B cell (primary cell): ENCODE data around the gene SFXN5. TPM values are rescaled to one million over a fixed set of nuclear protein-coding genes. Genes with fewer than 3 reads are reported as not detected.

ENCODE experiments used
- ATAC-seq: fragments of 200-7000 bp; cut with Tn5 transposase; one replicate; pipeline ENCODE4 v1.10.0; 2021; ENCODE audit warnings: low read depth, mild to moderate bottlenecking, moderate number of reproducible peaks, moderate library complexity
- CTCF ChIA-PET: fragments of 350-600 bp; sonication (Branson Sonifier 250); formaldehyde crosslinking; loops from one replicate; lab custom pipeline; 2021; ENCODE audit warnings: antibody characterized with exemption, inconsistent platforms; lab: Charles Lee
- POLR2A ChIA-PET: fragments of 350-600 bp; sonication (Branson Sonifier 250); formaldehyde crosslinking; loops from one replicate; lab custom pipeline; 2021; ENCODE audit warnings: antibody characterized with exemption; lab: Charles Lee
- DNase-seq: peaks from one replicate; pipeline ENCODE4 v3.0.0; 2013
- H2AFZ ChIP-seq: 2 replicates; pipeline ENCODE4 v1.6.1; 2012; ENCODE audit warnings: mild to moderate bottlenecking, low read depth, low read length; ENCODE audit not compliant: insufficient read depth, poor library complexity, severe bottlenecking
- H3K27ac ChIP-seq, 2 donors: 1 replicate in 1 of 2; 2 replicates in 1 of 2; pipeline ENCODE4 v1.5.1; 2012 to 2013; ENCODE audit warnings: low read length in 2 of 2, mild to moderate bottlenecking in 2 of 2, moderate library complexity in 1 of 2
- H3K27me3 ChIP-seq, 4 experiments: fragments of 200-600 bp in 1 of 4; sonication (generic) in 1 of 4; replicated peaks in 1 of 4; 1 replicate in 2 of 4; 2 replicates in 2 of 4; pipeline versions ENCODE4 v1.6.1 to v1.7.0; 2013 to 2016; ENCODE audit warnings: low read length in 3 of 4, mild to moderate bottlenecking in 2 of 4, mixed read lengths in 1 of 4, moderate library complexity in 1 of 4; ENCODE audit not compliant: insufficient read depth in 4 of 4, control insufficient read depth in 3 of 4; ENCODE audit errors: control extremely low read depth in 1 of 4
- H3K36me3 ChIP-seq, 2 experiments: replicated peaks in 1 of 2; 1 replicate in 1 of 2; 2 replicates in 1 of 2; pipeline versions ENCODE4 v1.6.1 to v1.7.1; 2013; ENCODE audit warnings: low read length in 1 of 2; ENCODE audit not compliant: insufficient read depth in 2 of 2, control insufficient read depth in 1 of 2; ENCODE audit errors: control extremely low read depth in 1 of 2, extremely low read depth in 1 of 2
- H3K4me1 ChIP-seq, 2 donors: fragments of 200-600 bp in 1 of 2; sonication (generic) in 1 of 2; 1 replicate in 1 of 2; 2 replicates in 1 of 2; pipeline versions ENCODE4 v1.5.1 to v1.6.1; 2013 to 2017; ENCODE audit warnings: low read length in 2 of 2; ENCODE audit not compliant: control insufficient read depth in 2 of 2, insufficient read depth in 2 of 2
- H3K4me2 ChIP-seq: replicated peaks from 2 replicates; pipeline ENCODE3; 2012; ENCODE audit warnings: mild to moderate bottlenecking, low read depth, low read length; ENCODE audit not compliant: poor library complexity, severe bottlenecking
- H3K4me3 ChIP-seq, 5 experiments: fragments of 200-600 bp in 1 of 5; sonication (generic) in 1 of 5; 1 replicate in 3 of 5; 2 replicates in 2 of 5; pipeline versions ENCODE4 v1.5.1 to v1.7.0; 2011 to 2016; ENCODE audit warnings: low read length in 4 of 5, mild to moderate bottlenecking in 4 of 5, low read depth in 2 of 5, control low read depth in 1 of 5, moderate library complexity in 1 of 5; ENCODE audit not compliant: insufficient read depth in 1 of 5; ENCODE audit errors: control extremely low read depth in 1 of 5, extremely low read depth in 1 of 5
- H3K79me2 ChIP-seq: fragments of 200-600 bp; sonication (generic); one replicate; pipeline ENCODE4 v1.6.0; 2016; ENCODE audit warnings: low read length; ENCODE audit not compliant: control insufficient read depth, insufficient read depth
- H3K9ac ChIP-seq: fragments of 200-600 bp; sonication (generic); 2 replicates; pipeline ENCODE4 v1.6.1; 2017; ENCODE audit warnings: mild to moderate bottlenecking, low read length, moderate library complexity
- H3K9me3 ChIP-seq, 3 donors: one replicate each; pipeline versions ENCODE4 v1.6.1 to v1.7.1; 2013; ENCODE audit warnings: low read length in 2 of 3; ENCODE audit not compliant: control insufficient read depth in 2 of 3, insufficient read depth in 1 of 3; ENCODE audit errors: control extremely low read depth in 1 of 3
- H4K20me1 ChIP-seq: 2 replicates; pipeline ENCODE4 v1.6.0; 2012; ENCODE audit warnings: mild to moderate bottlenecking, low read length; ENCODE audit not compliant: insufficient read depth, control insufficient read depth, poor library complexity, severe bottlenecking
- H3K27ac Mint-ChIP-seq: one replicate; pipeline ENCODE4 v1.8.0; 2021; ENCODE audit warnings: mixed read lengths
- H3K27me3 Mint-ChIP-seq: one replicate; pipeline ENCODE4 v1.8.0; 2021; ENCODE audit warnings: mixed read lengths
- H3K4me1 Mint-ChIP-seq: one replicate; pipeline ENCODE4 v1.8.0; 2021; ENCODE audit warnings: mixed read lengths
- H3K4me3 Mint-ChIP-seq: one replicate; pipeline ENCODE4 v1.8.0; 2021; ENCODE audit warnings: mixed read lengths
- H3K9me3 Mint-ChIP-seq: one replicate; pipeline ENCODE4 v1.8.0; 2022; ENCODE audit warnings: mixed read lengths; ENCODE audit not compliant: insufficient read depth
- EZH2 ChIP-seq: IDR thresholded peaks from 2 replicates; pipeline ENCODE4 v1.6.1; 2012; ENCODE audit warnings: borderline replicate concordance, low read depth, mild to moderate bottlenecking, moderate library complexity, low read length; ENCODE audit not compliant: insufficient read depth, poor library complexity, severe bottlenecking
- WGBS: methylation state at CpG from one replicate; pipeline ENCODE4 v1.1.5; 2013; ENCODE audit warnings: missing lambda C conversion rate; ENCODE audit not compliant: insufficient coverage; 5-methylcytosine and 5-hydroxymethylcytosine counted together
- intact Hi-C: fragments of 100-400 bp; cut with micrococcal nuclease; formaldehyde crosslinking; loops from one replicate; pipeline ENCODE4 v1.10.0; 2022
- polyA plus RNA-seq: library from polyadenylated mRNA; depleted of rRNA; stranded (reverse); fragments of >200 nt; gene quantifications from 2 replicates; pipeline ENCODE4 v1.2.3, GENCODE V29; 2012
- total RNA-seq, 2 donors: library from RNA; stranded (reverse); fragments of 120-200 nt in 1 of 2; gene quantifications; 1 replicate in 1 of 2; 2 replicates in 1 of 2; pipeline versions ENCODE4 v1.2.3 to v1.2.4, GENCODE V29; 2013 to 2022
- TF ChIP-seq, protein P1 (sequence below): fragments of 200-600 bp; IDR thresholded peaks from one replicate; pipeline ENCODE4 v1.8.0; 2022; ENCODE audit warnings: antibody characterized with exemption, mild to moderate bottlenecking

The SFXN5 gene
- total and polyA plus RNA-seq, 2 donors (not counting 1 experiment from before 2014, with no cell fraction given) = 8.0 to 16.9 TPM

DNA sequence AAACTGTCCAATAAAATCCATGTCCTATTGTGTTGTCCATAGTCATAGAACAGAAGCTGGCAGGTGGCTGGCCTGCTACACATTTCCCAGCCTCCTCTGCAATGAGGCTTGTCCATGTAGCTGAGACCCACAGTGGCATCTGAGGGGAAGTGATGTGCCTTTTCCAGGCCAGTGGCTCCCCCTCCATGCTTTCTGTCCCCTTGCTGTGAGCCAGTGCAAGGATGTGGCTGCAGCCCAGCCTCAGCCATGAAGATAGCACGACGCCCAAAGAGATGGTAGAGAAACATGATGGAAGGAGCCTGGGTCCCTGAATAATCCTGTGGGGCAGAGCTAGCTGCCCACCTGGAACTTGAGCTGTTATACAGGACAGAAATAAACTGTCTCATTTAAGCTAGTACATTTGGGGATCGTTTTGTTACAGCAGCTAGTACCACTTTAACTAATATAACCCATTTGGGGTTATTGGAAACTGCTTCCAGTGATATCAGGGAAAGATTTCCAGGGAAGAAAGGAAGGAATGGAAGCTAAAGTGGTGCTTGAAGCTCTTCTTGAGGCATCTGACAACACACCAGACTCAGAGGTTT lies 40.3 kb downstream of the SFXN5 start:
- WGBS = 100% methylated on average over 2 of the region's 3 CpGs
- ChIA-PET POLR2A (no interaction called here), CTCF (no interaction called here)
- H2AFZ ChIP-seq = no peak overlapping the region
- intact Hi-C loops = no loop called here
- TF ChIP-seq, protein P1, sequence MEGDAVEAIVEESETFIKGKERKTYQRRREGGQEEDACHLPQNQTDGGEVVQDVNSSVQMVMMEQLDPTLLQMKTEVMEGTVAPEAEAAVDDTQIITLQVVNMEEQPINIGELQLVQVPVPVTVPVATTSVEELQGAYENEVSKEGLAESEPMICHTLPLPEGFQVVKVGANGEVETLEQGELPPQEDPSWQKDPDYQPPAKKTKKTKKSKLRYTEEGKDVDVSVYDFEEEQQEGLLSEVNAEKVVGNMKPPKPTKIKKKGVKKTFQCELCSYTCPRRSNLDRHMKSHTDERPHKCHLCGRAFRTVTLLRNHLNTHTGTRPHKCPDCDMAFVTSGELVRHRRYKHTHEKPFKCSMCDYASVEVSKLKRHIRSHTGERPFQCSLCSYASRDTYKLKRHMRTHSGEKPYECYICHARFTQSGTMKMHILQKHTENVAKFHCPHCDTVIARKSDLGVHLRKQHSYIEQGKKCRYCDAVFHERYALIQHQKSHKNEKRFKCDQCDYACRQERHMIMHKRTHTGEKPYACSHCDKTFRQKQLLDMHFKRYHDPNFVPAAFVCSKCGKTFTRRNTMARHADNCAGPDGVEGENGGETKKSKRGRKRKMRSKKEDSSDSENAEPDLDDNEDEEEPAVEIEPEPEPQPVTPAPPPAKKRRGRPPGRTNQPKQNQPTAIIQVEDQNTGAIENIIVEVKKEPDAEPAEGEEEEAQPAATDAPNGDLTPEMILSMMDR = no peak
- TF ChIP-seq EZH2 = no peak
- Mint-ChIP-seq H3K9me3 (no peaks in the 10 kb centered on the region), H3K27ac (no peak overlapping the region), H3K4me3 (no peak overlapping the region), H3K27me3 (no peaks in the 10 kb centered on the region), H3K4me1 (peaks cover 9% of the 10 kb centered on the region)
- no peak overlapping the region for H3K4me2 ChIP-seq
- no peaks in the 10 kb centered on the region for H3K79me2 ChIP-seq
- H3K4me1 ChIP-seq = no peaks in the 10 kb centered on the region
- H3K36me3 ChIP-seq = peaks cover 0 to 3% of the 10 kb centered on the region in 2 experiments
- no peak overlapping the region for H3K9ac ChIP-seq
- ATAC-seq (no peak), DNase-seq (no peak)
- H3K27ac ChIP-seq = no peak overlapping the region
- H3K27me3 ChIP-seq = no peaks in the 10 kb centered on the region
- no peaks in the 10 kb centered on the region for H4K20me1 ChIP-seq
- H3K4me3 ChIP-seq = no peak overlapping the region
- H3K9me3 ChIP-seq = no peaks in the 10 kb centered on the region

DNA sequence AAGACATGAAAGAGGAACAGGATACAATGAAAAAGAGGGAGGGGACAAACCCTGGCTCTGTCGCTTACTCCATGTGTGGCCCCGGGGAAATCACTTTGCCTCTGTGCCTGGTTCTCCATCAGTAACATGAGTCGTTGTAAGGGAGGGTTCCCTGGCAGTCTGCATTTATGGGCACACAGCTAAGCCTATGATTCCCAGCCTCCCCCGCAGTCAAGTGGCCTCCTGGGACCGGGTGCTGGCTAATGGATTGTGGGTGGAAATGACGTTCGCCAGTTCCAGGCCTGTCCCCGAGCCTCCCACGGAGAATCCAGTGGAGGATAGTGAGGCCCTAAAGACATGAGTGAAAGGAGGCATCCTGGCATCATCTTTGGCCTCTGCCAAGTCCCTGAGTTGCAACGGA lies 42.7 kb downstream of the SFXN5 start:
- Histone ChIP-seq H2AFZ (no peak overlapping the region), H3K27me3 (no peaks in the 10 kb centered on the region), H3K79me2 (no peaks in the 10 kb centered on the region), H3K9ac (no peak overlapping the region), H3K4me2 (no peak overlapping the region), H3K27ac (no peak overlapping the region), H3K4me1 (no peaks in the 10 kb centered on the region), H3K36me3 (peaks cover 0 to 3% of the 10 kb centered on the region in 2 experiments), H3K9me3 (no peaks in the 10 kb centered on the region), H3K4me3 (no peak overlapping the region), H4K20me1 (no peaks in the 10 kb centered on the region)
- ChIA-PET CTCF (no interaction called here), POLR2A (no interaction called here)
- WGBS = 92% methylated on average over 10 of the region's 10 CpGs
- no peaks in the 10 kb centered on the region for H3K9me3 Mint-ChIP-seq
- TF ChIP-seq, protein P1 = no peak
- no peak for TF ChIP-seq EZH2
- H3K27ac Mint-ChIP-seq = no peak overlapping the region
- ATAC-seq = no peak
- H3K4me1 Mint-ChIP-seq = peaks cover 6% of the 10 kb centered on the region
- intact Hi-C loops = no loop called here
- no peak overlapping the region for H3K4me3 Mint-ChIP-seq
- no peaks in the 10 kb centered on the region for H3K27me3 Mint-ChIP-seq
- DNase-seq = no peak
